Measurements from ENCODE around the gene IQSEC1. TPM values are rescaled to one million over a fixed set of nuclear protein-coding genes. Genes with fewer than 3 reads are reported as not detected.

The IQSEC1 gene
- polyA plus RNA-seq, 2 of the 4 experiments (the other 2 are of a cell fraction), result 3.7 to 10.7 TPM

GRCh38 chr3:13102386-13103345, 29.4 kb upstream of the IQSEC1 start:
- FAIRE-seq, result no peak
- ATAC-seq, result no peak
- WGBS (ENCODE audit: missing lambda C conversion rate), result 79% methylated on average over 20 of the region's 21 CpGs
- DNase-seq (ENCODE audit: low read depth in 1 of 2, low spot score in 1 of 2), result no peak
- no peak for TF ChIP-seq HOXA7 (CRISPR knock-in tag; IDR thresholded peaks at IDR 0.05)
- TF ChIP-seq RCOR1 (IDR thresholded peaks at IDR 0.05; ENCODE audit: low read depth, low read length), result no peak
- TF ChIP-seq ZFP36 (IDR thresholded peaks at IDR 0.05; ENCODE audit: borderline replicate concordance, partially characterized antibody), result no peak
- no peak for TF ChIP-seq CTCF (IDR thresholded peaks at IDR 0.05)
- TF ChIP-seq JUNB (IDR thresholded peaks at IDR 0.05), result no peak
- TF ChIP-seq CEBPB (IDR thresholded peaks at IDR 0.05), result no peak
- TF ChIP-seq HMGXB4 (CRISPR knock-in tag; IDR thresholded peaks at IDR 0.05; ENCODE audit: borderline replicate concordance), result no peak
- no peak for TF ChIP-seq KDM5A (IDR thresholded peaks at IDR 0.05)
- TF ChIP-seq NPAS2 (CRISPR knock-in tag; IDR thresholded peaks at IDR 0.05; ENCODE audit: borderline replicate concordance), result no peak
- TF ChIP-seq MYC (IDR thresholded peaks at IDR 0.05; ENCODE audit: borderline replicate concordance, low read length), result no peak
- TF ChIP-seq JUN (IDR thresholded peaks at IDR 0.05), result no peak
- TF ChIP-seq ATOH8 (CRISPR knock-in tag; IDR thresholded peaks at IDR 0.05; ENCODE audit: low read depth), result no peak
- no peak for TF ChIP-seq ZSCAN20 (CRISPR knock-in tag; IDR thresholded peaks at IDR 0.05)
- TF ChIP-seq CBX2 (IDR thresholded peaks at IDR 0.05; ENCODE audit: borderline replicate concordance, low read depth), result no peak
- no peak for TF ChIP-seq BHLHE40 (IDR thresholded peaks at IDR 0.05; ENCODE audit: low read depth, low read length)
- TF ChIP-seq EHF (CRISPR knock-in tag; IDR thresholded peaks at IDR 0.05), result no peak
- no peak for TF ChIP-seq CHD4 (IDR thresholded peaks at IDR 0.05; ENCODE audit: borderline replicate concordance)
- Histone ChIP-seq H3K4me3 (no peak overlapping the region), H3K4me2 (no peak overlapping the region), H3K4me1 (peaks cover 22% of the 10 kb centered on the region), H3K9me3 (no peaks in the 10 kb centered on the region), H3K27ac (no peak overlapping the region)
- POLR2A ChIA-PET, result no interaction called here
- CTCF ChIA-PET, result interaction anchor here (0.8 to 5.0 kb wide), 7 partner anchors 11 to 553 kb away, joined by 3 to 57 read pairs (median 5); no protein-coding TSS in a partner anchor

- H3K4me1 ChIP-seq, result no peaks in the 10 kb centered on the region
- FAIRE-seq, result no peak
- no peak overlapping the region for H3K27ac ChIP-seq
- no peak overlapping the region for H3K4me2 ChIP-seq
- no peak for DNase-seq (ENCODE audit: low read depth in 1 of 2, low spot score in 1 of 2)
- ChIA-PET CTCF (interaction anchor here (0.9 to 5.0 kb wide), 3 partner anchors 8 to 354 kb away, joined by 3 to 57 read pairs (median 3); no protein-coding TSS in a partner anchor), POLR2A (no interaction called here)
- 89% methylated on average over 10 of the region's 10 CpGs for WGBS (ENCODE audit: missing lambda C conversion rate)
- no peaks in the 10 kb centered on the region for H3K9me3 ChIP-seq
- H3K4me3 ChIP-seq, result no peak overlapping the region
- no peak for TF ChIP-seq HOXB5 (CRISPR knock-in tag; IDR thresholded peaks at IDR 0.05)
- no peak for TF ChIP-seq FOSB (CRISPR knock-in tag; IDR thresholded peaks at IDR 0.05)
- TF ChIP-seq NFE2L2 (conservative IDR thresholded peaks at IDR 0.05; ENCODE audit: low read length), result no peak
- TF ChIP-seq FOSL2 (IDR thresholded peaks at IDR 0.05), result no peak
- no peak for TF ChIP-seq FOSL2 (CRISPR knock-in tag; IDR thresholded peaks at IDR 0.05)
- TF ChIP-seq MAZ (IDR thresholded peaks at IDR 0.05; ENCODE audit: borderline replicate concordance, low read depth, low read length), result no peak
- no peak for TF ChIP-seq MYC (IDR thresholded peaks at IDR 0.05; ENCODE audit: borderline replicate concordance, low read length)
- ATAC-seq, result no peak
Observed at GRCh38 chr3:13099707-13100106, 26.5 kb upstream of the IQSEC1 start.

Data from A549 (cell line).